Effector memory CD8-positive, alpha-beta T cell (primary cell): Measurements from ENCODE around the gene NAAA.
A peak's percentile ranks its signal among the peaks of the same experiment; 100 is the strongest.
"Not testable (repeated sequence)": the region's sequence is repeated elsewhere in the genome, so short reads cannot be mapped to it uniquely, and the experiment has no call there.

ENCODE experiments used
- ATAC-seq: fragments of 150-1000 bp; cut with Tn5 transposase; replicated peaks from 2 replicates; pipeline ENCODE4 v1.10.0; 2021; ENCODE audit warnings: mild to moderate bottlenecking, moderate library complexity
- DNase-seq, 3 experiments: peaks; one replicate each; pipeline ENCODE4 v3.0.0; 2021
- H3K27ac Mint-ChIP-seq, 2 donors: one replicate each; pipeline ENCODE4 v1.8.0; 2022; ENCODE audit warnings: mild to moderate bottlenecking in 2 of 2, mixed read lengths in 2 of 2, moderate library complexity in 2 of 2
- H3K27me3 Mint-ChIP-seq, 2 donors: one replicate each; pipeline ENCODE4 v1.8.0; 2022; ENCODE audit warnings: mixed read lengths in 2 of 2
- H3K36me3 Mint-ChIP-seq: one replicate; pipeline ENCODE4 v1.8.0; 2022; ENCODE audit warnings: mild to moderate bottlenecking, moderate library complexity, mixed read lengths; ENCODE audit not compliant: insufficient read depth
- H3K4me1 Mint-ChIP-seq, 2 donors: one replicate each; pipeline ENCODE4 v1.8.0; 2022; ENCODE audit warnings: low read depth in 2 of 2, mixed read lengths in 2 of 2
- H3K4me3 Mint-ChIP-seq, 2 donors: one replicate each; pipeline ENCODE4 v1.8.0; 2022; ENCODE audit warnings: mild to moderate bottlenecking in 2 of 2, mixed read lengths in 2 of 2, moderate library complexity in 2 of 2
- H3K9me3 Mint-ChIP-seq, 2 donors: one replicate each; pipeline ENCODE4 v1.8.0; 2022; ENCODE audit warnings: mixed read lengths in 2 of 2

The NAAA gene

DNA sequence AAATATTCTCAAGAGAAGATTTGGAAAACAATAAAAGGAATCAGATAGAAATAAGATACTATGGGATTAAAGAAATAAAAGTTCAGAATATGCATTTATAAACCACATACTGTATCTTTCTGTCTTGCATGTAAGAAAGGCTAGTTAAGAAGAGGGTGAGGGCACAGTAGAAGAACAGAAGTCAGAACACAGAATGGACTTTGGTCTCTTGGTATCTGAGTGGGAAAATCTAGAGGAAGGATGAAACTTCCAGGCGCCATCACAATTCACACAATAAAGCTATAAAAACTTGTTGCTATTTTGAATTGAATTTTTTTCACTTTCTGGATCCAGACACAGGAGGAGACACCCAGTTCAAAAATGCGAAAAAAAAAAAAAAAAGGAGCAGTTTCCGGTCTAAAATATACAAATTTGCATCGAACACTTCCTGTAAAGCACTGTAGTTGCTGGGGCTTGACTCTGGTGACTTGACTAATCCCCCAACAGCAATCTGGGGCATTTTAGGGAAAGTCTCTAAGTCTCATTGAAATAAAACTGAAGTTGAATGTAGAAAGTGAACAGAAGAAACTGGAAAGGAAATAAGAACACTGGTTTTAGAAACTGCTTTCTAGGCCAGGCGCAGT is 8.1 kb upstream of the NAAA start:
- no peaks in the 10 kb centered on the region for H3K4me1 Mint-ChIP-seq
- no peak overlapping the region for H3K4me3 Mint-ChIP-seq
- no peaks in the 10 kb centered on the region for H3K9me3 Mint-ChIP-seq
- H3K36me3 Mint-ChIP-seq = peaks cover 61% of the 10 kb centered on the region
- no peak overlapping the region for H3K27ac Mint-ChIP-seq
- DNase-seq = no peak
- ATAC-seq = no peak
- no peaks in the 10 kb centered on the region for H3K27me3 Mint-ChIP-seq

DNA sequence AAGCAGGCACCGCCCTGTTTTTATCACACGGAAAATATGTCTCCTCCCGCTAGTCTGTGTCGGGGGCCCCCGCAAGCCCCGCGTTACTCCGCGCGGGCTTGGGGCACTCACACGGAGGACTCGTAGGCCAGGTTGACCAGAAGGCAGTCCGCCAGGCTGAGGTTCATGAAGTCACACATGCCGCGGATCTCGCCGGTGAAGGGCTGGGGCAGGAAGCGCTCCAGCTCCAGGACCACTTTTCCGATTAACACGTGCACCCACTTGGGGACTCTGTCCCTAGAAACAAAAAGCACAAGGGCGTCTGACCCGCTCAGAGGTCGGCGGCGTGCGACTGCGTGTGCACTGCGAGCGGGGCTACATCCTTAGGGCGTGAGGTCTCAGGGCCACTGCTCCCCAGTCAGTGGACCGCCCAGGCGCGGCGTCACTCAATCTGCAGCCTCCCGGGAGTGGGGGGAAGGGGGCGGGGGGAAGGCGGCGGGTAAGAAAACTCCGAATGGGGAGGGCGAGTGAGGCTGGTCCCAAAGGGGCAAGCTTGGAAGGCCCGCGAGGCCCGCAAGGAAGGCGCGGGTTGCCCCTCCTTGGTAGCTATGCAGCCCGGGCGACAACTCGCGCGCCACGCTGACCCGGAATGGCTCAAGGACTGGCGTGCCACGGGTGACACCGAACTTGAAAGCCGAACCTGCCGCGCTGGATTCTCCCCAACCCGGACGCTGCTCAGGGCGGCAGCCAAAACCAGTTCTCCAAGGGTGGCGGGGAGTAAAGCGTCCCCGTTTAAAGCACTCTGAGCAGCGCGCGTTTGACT is 722 bp downstream of the NAAA start:
- H3K4me3 Mint-ChIP-seq = peak overlapping the region; percentile 96 to 97
- ATAC-seq (peak; percentile 69), DNase-seq (peak; percentile 55 to 63 (median 56))
- peak overlapping the region; percentile 91 to 95 for H3K27ac Mint-ChIP-seq
- no peaks in the 10 kb centered on the region for H3K27me3 Mint-ChIP-seq
- peaks cover 21% of the 10 kb centered on the region for H3K36me3 Mint-ChIP-seq
- H3K9me3 Mint-ChIP-seq = no peaks in the 10 kb centered on the region
- peaks cover 8 to 16% of the 10 kb centered on the region in 2 donors for H3K4me1 Mint-ChIP-seq

DNA sequence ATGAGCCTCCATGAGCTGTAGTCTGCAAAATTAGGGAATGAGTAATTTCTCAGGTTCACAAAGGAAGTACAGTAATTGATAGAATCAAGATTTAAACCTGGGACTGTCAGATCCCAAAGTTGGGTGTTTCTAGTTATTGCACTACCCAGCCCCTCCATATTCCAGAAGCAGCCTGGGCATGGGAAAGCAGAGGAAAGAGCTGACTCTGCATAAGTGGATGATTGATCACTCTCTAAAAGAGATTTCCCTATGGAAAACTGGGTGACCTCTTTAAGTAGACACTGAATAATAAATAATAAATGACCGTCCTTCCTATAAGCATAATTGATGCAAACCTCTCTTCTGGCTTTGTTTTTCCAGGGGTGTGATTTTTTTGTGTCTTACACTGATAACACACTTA is 5.2 kb downstream of the NAAA start:
- ATAC-seq = no peak
- Mint-ChIP-seq H3K9me3 (no peaks in the 10 kb centered on the region), H3K27me3 (no peaks in the 10 kb centered on the region), H3K4me3 (no peak overlapping the region), H3K36me3 (peaks cover 44% of the 10 kb centered on the region), H3K4me1 (peaks cover 9 to 16% of the 10 kb centered on the region in 2 donors), H3K27ac (peak overlapping the region in 1 of 2 donors; percentile 73)
- no peak for DNase-seq

DNA sequence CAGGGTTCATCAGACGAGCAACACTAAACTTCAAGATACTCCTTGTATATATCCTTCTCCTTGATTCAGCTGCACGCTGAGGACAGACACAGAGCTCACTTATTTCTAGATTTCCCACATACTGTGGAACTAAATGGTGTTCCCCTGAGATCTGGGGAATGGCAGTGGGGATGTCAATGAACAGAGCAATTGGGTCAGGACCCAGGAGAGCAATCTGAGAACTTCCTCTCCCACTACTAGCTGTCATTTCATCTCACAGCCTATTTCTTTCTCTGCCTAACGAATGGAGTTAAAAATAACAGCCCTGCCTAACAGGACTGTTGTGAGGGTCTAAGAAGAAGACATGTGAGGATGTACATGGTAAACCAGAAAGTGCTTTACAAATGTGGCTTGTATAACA is 10.7 kb downstream of the NAAA start:
- peaks cover 39% of the 10 kb centered on the region for H3K36me3 Mint-ChIP-seq
- H3K27me3 Mint-ChIP-seq = no peaks in the 10 kb centered on the region
- no peak overlapping the region for H3K27ac Mint-ChIP-seq
- no peak overlapping the region for H3K4me3 Mint-ChIP-seq
- DNase-seq (no peak), ATAC-seq (no peak)
- H3K4me1 Mint-ChIP-seq = peaks cover 3 to 7% of the 10 kb centered on the region in 2 donors
- H3K9me3 Mint-ChIP-seq = no peaks in the 10 kb centered on the region

DNA sequence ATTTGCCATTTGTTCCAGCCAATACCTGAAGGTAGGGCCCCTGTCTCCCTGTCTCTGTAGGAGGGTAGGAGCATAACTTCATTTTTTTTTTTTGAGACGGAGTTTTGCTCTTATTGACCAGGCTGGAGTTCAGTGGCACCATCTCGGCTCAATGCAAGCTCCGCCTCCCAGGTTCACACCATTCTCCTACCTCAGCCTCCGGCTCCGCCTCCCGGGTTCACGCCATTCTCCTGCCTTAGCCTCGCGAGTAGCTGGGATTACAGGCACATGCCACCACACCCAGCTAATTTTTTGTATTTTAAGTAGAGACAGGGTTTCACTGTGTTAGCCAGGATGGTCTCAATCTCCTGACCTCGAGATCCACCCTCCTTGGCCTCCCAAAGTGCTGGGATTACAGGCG is 15.9 kb downstream of the NAAA start:
- not testable (repeated sequence) for H3K4me3 Mint-ChIP-seq, H3K27me3 Mint-ChIP-seq, H3K4me1 Mint-ChIP-seq, ATAC-seq, H3K9me3 Mint-ChIP-seq, H3K27ac Mint-ChIP-seq, DNase-seq
- peaks cover 42% of the 10 kb centered on the region for H3K36me3 Mint-ChIP-seq

DNA sequence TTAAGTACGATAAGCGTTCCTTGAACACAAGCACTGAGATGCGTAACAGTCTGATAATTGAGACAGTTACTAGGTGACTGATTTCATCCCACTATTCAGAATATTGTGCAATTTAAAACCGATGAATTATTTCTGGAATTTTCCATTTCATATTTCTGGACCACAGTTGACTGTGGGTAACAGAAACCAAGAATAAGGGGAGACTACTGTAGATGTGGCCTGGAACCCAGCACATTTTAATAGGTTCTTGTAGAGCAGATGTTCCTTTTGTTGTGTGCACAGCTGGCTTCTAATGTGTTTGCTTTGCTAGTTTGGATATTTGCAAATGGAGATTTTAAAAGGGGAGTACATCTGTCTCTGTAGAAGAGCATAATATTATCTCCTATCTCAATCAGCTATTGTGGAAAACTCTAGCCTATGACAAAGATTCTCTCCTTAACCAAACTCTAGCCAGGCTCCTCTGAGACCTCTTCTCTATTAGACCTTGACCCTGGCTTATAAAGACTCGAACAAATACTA is 16.4 kb downstream of the NAAA start:
- Mint-ChIP-seq H3K4me3 (no peak overlapping the region), H3K27ac (no peak overlapping the region), H3K36me3 (peaks cover 42% of the 10 kb centered on the region), H3K4me1 (peaks cover 0 to 3% of the 10 kb centered on the region in 2 donors), H3K27me3 (no peaks in the 10 kb centered on the region), H3K9me3 (no peaks in the 10 kb centered on the region)
- no peak for ATAC-seq
- no peak for DNase-seq

DNA sequence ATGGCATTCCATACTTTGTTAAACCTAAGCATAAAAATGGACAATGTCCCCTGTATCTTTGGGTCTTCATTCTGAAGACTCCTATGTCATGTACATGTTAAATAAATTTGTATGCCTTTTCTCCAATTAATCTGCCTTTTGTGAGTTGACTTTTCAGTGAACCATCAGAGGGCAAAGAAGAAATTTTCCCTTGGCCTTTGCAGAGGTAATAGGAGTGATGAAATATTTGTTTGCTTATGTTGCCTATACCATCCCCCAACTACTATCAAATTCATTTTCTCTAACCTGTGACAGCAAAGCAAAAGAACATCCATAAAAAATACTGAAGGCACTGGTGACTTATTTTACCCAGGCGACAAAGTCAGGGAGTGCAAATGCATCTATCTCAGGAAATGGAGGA is 18.2 kb downstream of the NAAA start:
- no peaks in the 10 kb centered on the region for H3K9me3 Mint-ChIP-seq
- no peak overlapping the region for H3K4me3 Mint-ChIP-seq
- no peaks in the 10 kb centered on the region for H3K27me3 Mint-ChIP-seq
- DNase-seq = no peak
- H3K4me1 Mint-ChIP-seq = no peaks in the 10 kb centered on the region
- peaks cover 55% of the 10 kb centered on the region for H3K36me3 Mint-ChIP-seq
- peak overlapping the region in 1 of 2 donors; percentile 25 for H3K27ac Mint-ChIP-seq
- ATAC-seq = no peak

DNA sequence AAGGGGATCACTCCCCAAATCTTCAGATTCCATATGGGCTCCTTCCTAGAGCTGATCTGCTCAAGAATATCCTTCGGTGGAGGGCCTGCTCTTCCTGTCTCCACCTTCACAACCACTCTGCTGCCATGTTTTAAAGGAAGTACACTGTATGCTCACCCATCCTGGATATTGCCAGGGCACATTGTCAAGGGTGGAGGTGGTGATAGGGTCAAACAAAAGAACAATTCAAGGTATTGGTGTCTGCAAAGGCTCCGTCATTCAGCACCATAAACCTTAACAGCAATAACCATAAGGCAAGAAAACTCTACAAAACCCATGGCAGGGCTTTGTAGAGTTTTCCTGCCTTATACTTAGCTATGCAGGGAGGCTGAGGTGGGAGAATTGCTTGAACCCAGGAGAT is 18.9 kb downstream of the NAAA start:
- Mint-ChIP-seq H3K27ac (peak overlapping the region; percentile 4 to 25), H3K4me1 (no peaks in the 10 kb centered on the region), H3K36me3 (peaks cover 54% of the 10 kb centered on the region), H3K4me3 (no peak overlapping the region), H3K9me3 (no peaks in the 10 kb centered on the region), H3K27me3 (no peaks in the 10 kb centered on the region)
- ATAC-seq (no peak), DNase-seq (no peak)

DNA sequence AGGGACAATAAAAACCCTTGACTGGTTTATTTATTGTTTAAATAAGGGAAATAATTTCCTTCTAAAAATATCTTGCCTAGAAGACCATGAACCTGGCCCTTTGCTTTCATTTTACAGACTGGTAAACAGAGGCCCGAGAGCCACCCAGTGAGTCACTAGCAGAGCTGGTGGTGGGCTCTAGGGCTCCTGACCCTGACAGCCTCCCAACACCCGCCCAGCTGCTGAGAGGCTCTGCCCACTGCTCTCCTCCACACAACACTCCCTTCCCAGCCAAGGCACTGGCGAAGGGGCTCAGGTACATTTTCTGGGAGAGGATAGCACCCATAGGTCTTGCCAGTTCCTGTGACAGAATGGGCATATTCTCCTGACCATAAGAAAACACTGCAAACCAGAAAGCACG is 20.5 kb downstream of the NAAA start:
- H3K27me3 Mint-ChIP-seq = no peaks in the 10 kb centered on the region
- H3K9me3 Mint-ChIP-seq = no peaks in the 10 kb centered on the region
- H3K36me3 Mint-ChIP-seq = peaks cover 56% of the 10 kb centered on the region
- H3K27ac Mint-ChIP-seq = no peak overlapping the region
- H3K4me1 Mint-ChIP-seq = no peaks in the 10 kb centered on the region
- no peak overlapping the region for H3K4me3 Mint-ChIP-seq
- ATAC-seq = no peak
- no peak for DNase-seq

DNA sequence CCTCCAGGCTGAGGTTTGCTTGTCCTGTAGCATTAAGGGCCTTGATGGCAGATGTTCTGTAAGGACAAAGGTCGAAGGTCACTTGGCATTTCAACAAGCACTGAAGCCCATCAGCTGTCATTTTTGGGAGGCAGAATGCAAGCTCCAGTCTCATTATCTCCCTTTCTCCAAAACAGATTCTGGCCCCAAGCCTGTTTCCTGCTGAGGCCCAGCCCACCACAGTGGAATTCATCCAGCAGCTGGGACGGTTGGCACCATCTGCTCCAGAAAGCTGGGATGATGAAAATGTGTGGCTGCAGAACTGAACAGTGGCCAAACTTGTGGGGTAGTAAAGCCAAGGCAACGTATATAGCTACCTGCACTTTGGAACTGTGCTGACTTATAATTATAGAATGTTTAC is 20.9 kb downstream of the NAAA start:
- no peak for ATAC-seq
- H3K27ac Mint-ChIP-seq = no peak overlapping the region
- peaks cover 55% of the 10 kb centered on the region for H3K36me3 Mint-ChIP-seq
- H3K27me3 Mint-ChIP-seq = no peaks in the 10 kb centered on the region
- no peaks in the 10 kb centered on the region for H3K4me1 Mint-ChIP-seq
- H3K9me3 Mint-ChIP-seq = no peaks in the 10 kb centered on the region
- no peak overlapping the region for H3K4me3 Mint-ChIP-seq
- DNase-seq = no peak

DNA sequence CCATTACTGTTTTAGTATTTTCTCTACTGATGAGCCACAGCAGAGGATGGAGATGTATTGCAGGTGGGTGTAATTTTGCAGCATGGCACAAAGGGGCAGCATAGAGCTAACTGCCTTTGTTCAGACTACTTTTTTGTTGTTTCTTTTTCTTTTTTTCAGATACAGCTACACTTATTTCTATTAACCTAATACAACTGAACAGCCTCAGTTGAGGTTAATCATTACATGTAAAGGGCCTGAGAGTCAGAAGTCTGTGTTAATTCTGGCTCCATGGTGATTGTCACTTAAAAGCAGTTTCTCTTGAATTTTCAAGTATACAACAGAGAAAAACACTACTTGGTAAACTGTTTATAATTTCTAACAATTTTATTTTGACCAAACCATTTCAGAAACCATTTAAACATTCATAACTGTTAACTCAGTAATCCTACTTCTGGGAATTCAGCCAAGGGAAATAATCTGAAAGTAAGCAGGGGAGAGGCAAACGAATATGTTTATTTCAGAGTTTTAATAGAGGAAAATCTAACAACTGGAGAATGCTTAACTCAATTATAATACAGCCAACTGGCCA is 24.6 kb downstream of the NAAA start:
- no peak overlapping the region for H3K4me3 Mint-ChIP-seq
- H3K4me1 Mint-ChIP-seq = no peaks in the 10 kb centered on the region
- peak overlapping the region in 1 of 2 donors; percentile 35 for H3K27ac Mint-ChIP-seq
- DNase-seq (peak in 2 of 3 experiments; percentile 8 to 21), ATAC-seq (peak; percentile 73)
- H3K9me3 Mint-ChIP-seq = no peaks in the 10 kb centered on the region
- peaks cover 54% of the 10 kb centered on the region for H3K36me3 Mint-ChIP-seq
- no peaks in the 10 kb centered on the region for H3K27me3 Mint-ChIP-seq

DNA sequence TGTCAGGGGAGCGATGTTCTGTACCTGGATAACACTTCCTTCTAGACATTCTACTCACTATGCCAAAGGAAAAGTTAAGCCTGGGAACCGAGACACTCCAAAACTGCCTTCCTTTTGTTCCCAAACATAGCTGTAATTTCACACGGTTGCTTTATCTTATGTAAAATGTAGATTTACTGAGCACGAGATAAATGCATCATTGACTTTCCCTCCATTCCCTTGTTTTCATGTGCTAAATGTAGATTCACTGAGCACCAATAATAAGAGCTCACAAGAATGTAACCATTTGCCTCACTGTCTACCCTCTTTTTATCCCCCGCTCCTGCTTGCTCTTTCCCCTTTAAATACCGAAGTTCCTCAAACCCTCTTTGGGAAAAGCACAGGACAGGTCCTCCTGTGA is 27.8 kb downstream of the NAAA start:
- DNase-seq (no peak), ATAC-seq (no peak)
- H3K36me3 Mint-ChIP-seq = peaks cover 23% of the 10 kb centered on the region

DNA sequence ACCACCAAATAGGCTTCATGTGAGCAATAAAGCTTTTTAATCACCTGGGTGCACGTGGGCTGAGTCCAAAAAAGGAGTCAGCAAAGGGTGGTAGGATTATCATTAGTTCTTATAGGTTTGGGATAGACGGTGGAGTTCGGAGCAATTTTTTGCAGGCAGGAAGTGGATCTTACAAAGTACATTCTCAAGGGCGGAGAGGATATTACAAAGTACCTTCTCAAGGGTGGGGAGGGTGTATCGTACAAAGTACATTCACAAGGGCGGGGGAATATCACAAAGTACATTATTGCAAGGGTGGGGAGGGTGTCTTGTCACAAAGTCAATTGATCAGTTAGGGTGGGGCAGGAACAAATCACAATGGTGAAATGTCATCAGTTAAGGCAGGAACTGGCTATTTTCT is 30.0 kb downstream of the NAAA start:
- H3K4me1 Mint-ChIP-seq, H3K27ac Mint-ChIP-seq, ATAC-seq, H3K27me3 Mint-ChIP-seq, H3K4me3 Mint-ChIP-seq, H3K9me3 Mint-ChIP-seq, DNase-seq: not testable (repeated sequence)
- H3K36me3 Mint-ChIP-seq = peaks cover 16% of the 10 kb centered on the region

More for the DNA sequence above, 27.8 kb downstream of the NAAA start:
- no peak overlapping the region for H3K4me3 Mint-ChIP-seq
- H3K27ac Mint-ChIP-seq = no peak overlapping the region
- no peaks in the 10 kb centered on the region for H3K27me3 Mint-ChIP-seq
- no peaks in the 10 kb centered on the region for H3K9me3 Mint-ChIP-seq
- no peaks in the 10 kb centered on the region for H3K4me1 Mint-ChIP-seq

DNA sequence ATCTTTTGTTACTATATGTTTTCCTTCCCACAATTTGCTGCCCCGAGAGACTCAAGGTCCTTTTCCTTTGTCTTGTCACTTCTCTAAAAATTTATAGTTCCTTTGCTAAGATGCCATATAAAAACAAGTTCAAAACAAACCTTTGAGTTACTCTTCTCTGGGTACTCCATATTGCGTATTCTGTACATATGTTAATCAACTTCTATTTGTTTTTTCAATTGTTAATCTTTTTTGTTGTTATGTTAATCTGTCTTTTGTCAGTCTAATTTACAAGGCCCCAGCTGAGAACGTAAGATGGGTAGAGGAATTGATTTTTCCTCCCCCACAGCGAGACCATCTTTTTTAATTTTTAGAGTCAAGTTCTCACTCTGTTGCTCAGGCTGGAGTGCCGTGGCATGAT is 31.4 kb downstream of the NAAA start:
- H3K27me3 Mint-ChIP-seq = peaks cover 7 to 8% of the 10 kb centered on the region in 2 donors
- no peak overlapping the region for H3K4me3 Mint-ChIP-seq
- no peak overlapping the region for H3K27ac Mint-ChIP-seq
- no peaks in the 10 kb centered on the region for H3K4me1 Mint-ChIP-seq
- ATAC-seq (no peak), DNase-seq (no peak)
- H3K36me3 Mint-ChIP-seq = peaks cover 6% of the 10 kb centered on the region
- H3K9me3 Mint-ChIP-seq = no peaks in the 10 kb centered on the region
